HepG2 (cell line): ENCODE measurements around the gene FKBP5. TPM values are rescaled to one million over a fixed set of nuclear protein-coding genes. Genes with fewer than 3 reads are reported as not detected.

Experiments
- HOXA5 ChIP-seq: sonication (generic); formaldehyde crosslinking; IDR thresholded peaks from 2 replicates; pipeline ENCODE4 v1.4.0; 2020; ENCODE audit warnings: missing genetic modification reagents
- KLF16 ChIP-seq, 2 experiments: sonication (generic) in 1 of 2; formaldehyde crosslinking in 1 of 2; IDR thresholded peaks; 2 replicates each; pipeline versions ENCODE4 v1.6.1 to v1.8.0; 2016 to 2023; ENCODE audit warnings: missing genetic modification reagents in 2 of 2, missing compliant biosample characterization in 1 of 2
- MEIS2 ChIP-seq: sonication (generic); formaldehyde crosslinking; IDR thresholded peaks from 2 replicates; pipeline ENCODE4 v1.9.0; 2021; ENCODE audit warnings: mild to moderate bottlenecking, missing genetic modification reagents
- NFE2L1 ChIP-seq: sonication (generic); formaldehyde crosslinking; IDR thresholded peaks from 2 replicates; pipeline ENCODE4 v1.4.0; 2020; ENCODE audit warnings: missing genetic modification reagents, mild to moderate bottlenecking, borderline replicate concordance
- SMAD3 ChIP-seq: sonication (generic); formaldehyde crosslinking; IDR thresholded peaks from 2 replicates; pipeline ENCODE4 v1.4.0; 2020; ENCODE audit warnings: missing genetic modification reagents
- SMC3 ChIP-seq: IDR thresholded peaks from 2 replicates; pipeline ENCODE4 v1.6.1; 2011; ENCODE audit warnings: low read length, improper control_type of control experiment
- SP140L ChIP-seq: sonication (generic); formaldehyde crosslinking; IDR thresholded peaks from 2 replicates; pipeline ENCODE4 v1.4.0; 2020; ENCODE audit warnings: missing genetic modification reagents, borderline replicate concordance
- ZNF331 ChIP-seq: sonication (generic); formaldehyde crosslinking; IDR thresholded peaks from 2 replicates; pipeline ENCODE4 v1.4.0; 2020; ENCODE audit warnings: missing genetic modification reagents
- ZNF674 ChIP-seq: sonication (generic); formaldehyde crosslinking; IDR thresholded peaks from 2 replicates; pipeline ENCODE4 v1.5.0; 2020; ENCODE audit warnings: low read depth, mild to moderate bottlenecking, missing genetic modification reagents
- polyA plus RNA-seq, 8 experiments: library from polyadenylated mRNA; depleted of rRNA in 3 of 8; stranded (reverse) in 7 of 8; unstranded in 1 of 8; fragments of >200 nt; fragmentation: Illumina TruSeq in 4 of 8; extraction: Trizol in 4 of 8; gene quantifications; 2 replicates each; pipeline versions ENCODE4 v1.2.1 to v1.2.3, GENCODE V29; 2011 to 2016; ENCODE audit warnings: low read depth in 4 of 8, missing spikeins in 1 of 8, mixed read lengths in 1 of 8; ENCODE audit not compliant: insufficient read depth in 1 of 8
- total RNA-seq, 5 experiments: library from RNA; depleted of rRNA; stranded (reverse); fragments of >200 nt; fragmentation: Illumina TruSeq; extraction: Trizol; gene quantifications; 2 replicates each; pipeline ENCODE4 v1.2.3, GENCODE V29; 2016; ENCODE audit warnings: low read depth in 1 of 5
- TF ChIP-seq, protein P1 (sequence below): sonication (generic); formaldehyde crosslinking; IDR thresholded peaks from 2 replicates; pipeline ENCODE4 v1.4.0; 2020; ENCODE audit warnings: missing genetic modification reagents, borderline replicate concordance
- TF ChIP-seq, protein P2 (sequence below): IDR thresholded peaks from 2 replicates; pipeline ENCODE4 v1.6.1; 2016; ENCODE audit warnings: mild to moderate bottlenecking
- TF ChIP-seq, protein P3 (sequence below): sonication (generic); formaldehyde crosslinking; IDR thresholded peaks from 2 replicates; pipeline ENCODE4 v1.4.0; 2020; ENCODE audit warnings: missing genetic modification reagents, borderline replicate concordance
- TF ChIP-seq, protein P4 (sequence below), 2 experiments: sonication (generic) in 1 of 2; formaldehyde crosslinking in 1 of 2; IDR thresholded peaks; 2 replicates each; pipeline versions ENCODE4 v1.4.0 to v1.6.1; 2018 to 2020; ENCODE audit warnings: missing genetic modification reagents in 2 of 2, borderline replicate concordance in 1 of 2, low read depth in 1 of 2, mild to moderate bottlenecking in 1 of 2, missing biosample characterization in 1 of 2
- TF ChIP-seq, protein P5 (sequence below): sonication (generic); formaldehyde crosslinking; conservative IDR thresholded peaks from 2 replicates; pipeline ENCODE4 v1.4.0; 2020; ENCODE audit warnings: missing genetic modification reagents

The FKBP5 gene
- total and polyA plus RNA-seq, 2 of the 13 experiments (the other 11 are each of a cell fraction or from before 2014, with no cell fraction given) = 8.0 to 17.4 TPM

DNA sequence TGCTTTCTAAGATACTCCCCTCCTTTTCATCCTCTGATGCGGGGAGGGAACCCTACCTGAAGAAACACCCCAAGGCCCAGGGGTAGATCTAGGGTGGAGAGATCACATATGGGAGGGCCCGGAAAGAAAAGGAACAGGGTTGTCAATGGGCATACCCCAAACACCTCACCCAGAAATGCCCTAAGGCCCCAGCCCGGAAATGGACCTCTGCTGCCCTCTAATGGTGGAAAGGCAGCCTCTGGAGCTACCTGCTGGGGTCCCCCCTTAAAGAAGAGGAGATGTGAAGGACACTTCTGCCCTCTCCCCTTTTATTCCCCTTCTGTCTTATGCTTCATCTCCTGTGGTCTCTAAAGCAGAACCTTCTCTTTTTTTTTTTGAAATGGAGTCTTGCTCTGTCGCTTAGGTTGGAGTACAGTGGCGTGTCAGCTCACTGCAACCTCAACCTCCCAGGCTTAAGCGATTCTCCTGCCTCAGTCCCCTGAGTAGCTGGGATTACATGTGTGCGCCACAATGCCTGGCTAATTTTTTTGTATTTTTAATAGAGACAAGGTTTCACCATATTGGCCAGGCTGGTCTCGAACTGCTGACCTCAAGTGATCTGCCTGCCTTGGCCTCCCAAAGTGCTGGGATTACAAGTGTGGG is 47.7 kb upstream of the FKBP5 start (continued):
- TF ChIP-seq ZNF331 (CRISPR knock-in tag) (peak; percentile 6; the same call in 1 of the 2 replicates), HOXA5 (CRISPR knock-in tag) (0 out of 2 replicates have a peak, but pooled peaks have one; percentile 41), NFE2L1 (CRISPR knock-in tag) (no peak), SMC3 (peak; percentile 93), SMAD3 (CRISPR knock-in tag) (0 out of 2 replicates have a peak, but pooled peaks have one; percentile 36), KLF16 (CRISPR knock-in tag; IDR thresholded peaks at IDR 0.05) (peak in 1 of 2 experiments; percentile 57; a peak in 1 of 4 replicates), ZNF674 (CRISPR knock-in tag) (no peak), MEIS2 (no peak), SP140L (CRISPR knock-in tag) (peak; percentile 82; the same call in 1 of the 2 replicates)
- TF ChIP-seq, protein P1, sequence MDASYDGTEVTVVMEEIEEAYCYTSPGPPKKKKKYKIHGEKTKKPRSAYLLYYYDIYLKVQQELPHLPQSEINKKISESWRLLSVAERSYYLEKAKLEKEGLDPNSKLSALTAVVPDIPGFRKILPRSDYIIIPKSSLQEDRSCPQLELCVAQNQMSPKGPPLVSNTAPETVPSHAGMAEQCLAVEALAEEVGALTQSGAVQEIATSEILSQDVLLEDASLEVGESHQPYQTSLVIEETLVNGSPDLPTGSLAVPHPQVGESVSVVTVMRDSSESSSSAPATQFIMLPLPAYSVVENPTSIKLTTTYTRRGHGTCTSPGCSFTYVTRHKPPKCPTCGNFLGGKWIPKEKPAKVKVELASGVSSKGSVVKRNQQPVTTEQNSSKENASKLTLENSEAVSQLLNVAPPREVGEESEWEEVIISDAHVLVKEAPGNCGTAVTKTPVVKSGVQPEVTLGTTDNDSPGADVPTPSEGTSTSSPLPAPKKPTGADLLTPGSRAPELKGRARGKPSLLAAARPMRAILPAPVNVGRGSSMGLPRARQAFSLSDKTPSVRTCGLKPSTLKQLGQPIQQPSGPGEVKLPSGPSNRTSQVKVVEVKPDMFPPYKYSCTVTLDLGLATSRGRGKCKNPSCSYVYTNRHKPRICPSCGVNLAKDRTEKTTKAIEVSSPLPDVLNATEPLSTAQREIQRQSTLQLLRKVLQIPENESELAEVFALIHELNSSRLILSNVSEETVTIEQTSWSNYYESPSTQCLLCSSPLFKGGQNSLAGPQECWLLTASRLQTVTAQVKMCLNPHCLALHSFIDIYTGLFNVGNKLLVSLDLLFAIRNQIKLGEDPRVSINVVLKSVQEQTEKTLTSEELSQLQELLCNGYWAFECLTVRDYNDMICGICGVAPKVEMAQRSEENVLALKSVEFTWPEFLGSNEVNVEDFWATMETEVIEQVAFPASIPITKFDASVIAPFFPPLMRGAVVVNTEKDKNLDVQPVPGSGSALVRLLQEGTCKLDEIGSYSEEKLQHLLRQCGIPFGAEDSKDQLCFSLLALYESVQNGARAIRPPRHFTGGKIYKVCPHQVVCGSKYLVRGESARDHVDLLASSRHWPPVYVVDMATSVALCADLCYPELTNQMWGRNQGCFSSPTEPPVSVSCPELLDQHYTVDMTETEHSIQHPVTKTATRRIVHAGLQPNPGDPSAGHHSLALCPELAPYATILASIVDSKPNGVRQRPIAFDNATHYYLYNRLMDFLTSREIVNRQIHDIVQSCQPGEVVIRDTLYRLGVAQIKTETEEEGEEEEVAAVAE (CRISPR knock-in tag) = peak; percentile 70; the same call in 1 of the 2 replicates
- TF ChIP-seq, protein P2, sequence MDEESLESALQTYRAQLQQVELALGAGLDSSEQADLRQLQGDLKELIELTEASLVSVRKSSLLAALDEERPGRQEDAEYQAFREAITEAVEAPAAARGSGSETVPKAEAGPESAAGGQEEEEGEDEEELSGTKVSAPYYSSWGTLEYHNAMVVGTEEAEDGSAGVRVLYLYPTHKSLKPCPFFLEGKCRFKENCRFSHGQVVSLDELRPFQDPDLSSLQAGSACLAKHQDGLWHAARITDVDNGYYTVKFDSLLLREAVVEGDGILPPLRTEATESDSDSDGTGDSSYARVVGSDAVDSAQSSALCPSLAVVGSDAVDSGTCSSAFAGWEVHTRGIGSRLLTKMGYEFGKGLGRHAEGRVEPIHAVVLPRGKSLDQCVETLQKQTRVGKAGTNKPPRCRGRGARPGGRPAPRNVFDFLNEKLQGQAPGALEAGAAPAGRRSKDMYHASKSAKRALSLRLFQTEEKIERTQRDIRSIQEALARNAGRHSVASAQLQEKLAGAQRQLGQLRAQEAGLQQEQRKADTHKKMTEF = 0 out of 2 replicates have a peak, but pooled peaks have one; percentile 33
- TF ChIP-seq, protein P3, sequence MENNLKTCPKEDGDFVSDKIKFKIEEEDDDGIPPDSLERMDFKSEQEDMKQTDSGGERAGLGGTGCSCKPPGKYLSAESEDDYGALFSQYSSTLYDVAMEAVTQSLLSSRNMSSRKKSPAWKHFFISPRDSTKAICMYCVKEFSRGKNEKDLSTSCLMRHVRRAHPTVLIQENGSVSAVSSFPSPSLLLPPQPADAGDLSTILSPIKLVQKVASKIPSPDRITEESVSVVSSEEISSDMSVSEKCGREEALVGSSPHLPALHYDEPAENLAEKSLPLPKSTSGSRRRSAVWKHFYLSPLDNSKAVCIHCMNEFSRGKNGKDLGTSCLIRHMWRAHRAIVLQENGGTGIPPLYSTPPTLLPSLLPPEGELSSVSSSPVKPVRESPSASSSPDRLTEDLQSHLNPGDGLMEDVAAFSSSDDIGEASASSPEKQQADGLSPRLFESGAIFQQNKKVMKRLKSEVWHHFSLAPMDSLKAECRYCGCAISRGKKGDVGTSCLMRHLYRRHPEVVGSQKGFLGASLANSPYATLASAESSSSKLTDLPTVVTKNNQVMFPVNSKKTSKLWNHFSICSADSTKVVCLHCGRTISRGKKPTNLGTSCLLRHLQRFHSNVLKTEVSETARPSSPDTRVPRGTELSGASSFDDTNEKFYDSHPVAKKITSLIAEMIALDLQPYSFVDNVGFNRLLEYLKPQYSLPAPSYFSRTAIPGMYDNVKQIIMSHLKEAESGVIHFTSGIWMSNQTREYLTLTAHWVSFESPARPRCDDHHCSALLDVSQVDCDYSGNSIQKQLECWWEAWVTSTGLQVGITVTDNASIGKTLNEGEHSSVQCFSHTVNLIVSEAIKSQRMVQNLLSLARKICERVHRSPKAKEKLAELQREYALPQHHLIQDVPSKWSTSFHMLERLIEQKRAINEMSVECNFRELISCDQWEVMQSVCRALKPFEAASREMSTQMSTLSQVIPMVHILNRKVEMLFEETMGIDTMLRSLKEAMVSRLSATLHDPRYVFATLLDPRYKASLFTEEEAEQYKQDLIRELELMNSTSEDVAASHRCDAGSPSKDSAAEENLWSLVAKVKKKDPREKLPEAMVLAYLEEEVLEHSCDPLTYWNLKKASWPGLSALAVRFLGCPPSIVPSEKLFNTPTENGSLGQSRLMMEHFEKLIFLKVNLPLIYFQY (CRISPR knock-in tag) = no peak
- TF ChIP-seq, protein P4, sequence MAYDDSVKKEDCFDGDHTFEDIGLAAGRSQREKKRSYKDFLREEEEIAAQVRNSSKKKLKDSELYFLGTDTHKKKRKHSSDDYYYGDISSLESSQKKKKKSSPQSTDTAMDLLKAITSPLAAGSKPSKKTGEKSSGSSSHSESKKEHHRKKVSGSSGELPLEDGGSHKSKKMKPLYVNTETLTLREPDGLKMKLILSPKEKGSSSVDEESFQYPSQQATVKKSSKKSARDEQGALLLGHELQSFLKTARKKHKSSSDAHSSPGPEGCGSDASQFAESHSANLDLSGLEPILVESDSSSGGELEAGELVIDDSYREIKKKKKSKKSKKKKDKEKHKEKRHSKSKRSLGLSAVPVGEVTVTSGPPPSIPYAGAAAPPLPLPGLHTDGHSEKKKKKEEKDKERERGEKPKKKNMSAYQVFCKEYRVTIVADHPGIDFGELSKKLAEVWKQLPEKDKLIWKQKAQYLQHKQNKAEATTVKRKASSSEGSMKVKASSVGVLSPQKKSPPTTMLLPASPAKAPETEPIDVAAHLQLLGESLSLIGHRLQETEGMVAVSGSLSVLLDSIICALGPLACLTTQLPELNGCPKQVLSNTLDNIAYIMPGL (CRISPR knock-in tag; IDR thresholded peaks at IDR 0.05; ENCODE audit: borderline replicate concordance in 1 of 2, low read depth in 1 of 2) = peak; percentile 55 to 68; a peak in 1 of 4 replicates
- TF ChIP-seq, protein P5, sequence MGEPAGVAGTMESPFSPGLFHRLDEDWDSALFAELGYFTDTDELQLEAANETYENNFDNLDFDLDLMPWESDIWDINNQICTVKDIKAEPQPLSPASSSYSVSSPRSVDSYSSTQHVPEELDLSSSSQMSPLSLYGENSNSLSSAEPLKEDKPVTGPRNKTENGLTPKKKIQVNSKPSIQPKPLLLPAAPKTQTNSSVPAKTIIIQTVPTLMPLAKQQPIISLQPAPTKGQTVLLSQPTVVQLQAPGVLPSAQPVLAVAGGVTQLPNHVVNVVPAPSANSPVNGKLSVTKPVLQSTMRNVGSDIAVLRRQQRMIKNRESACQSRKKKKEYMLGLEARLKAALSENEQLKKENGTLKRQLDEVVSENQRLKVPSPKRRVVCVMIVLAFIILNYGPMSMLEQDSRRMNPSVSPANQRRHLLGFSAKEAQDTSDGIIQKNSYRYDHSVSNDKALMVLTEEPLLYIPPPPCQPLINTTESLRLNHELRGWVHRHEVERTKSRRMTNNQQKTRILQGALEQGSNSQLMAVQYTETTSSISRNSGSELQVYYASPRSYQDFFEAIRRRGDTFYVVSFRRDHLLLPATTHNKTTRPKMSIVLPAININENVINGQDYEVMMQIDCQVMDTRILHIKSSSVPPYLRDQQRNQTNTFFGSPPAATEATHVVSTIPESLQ (CRISPR knock-in tag) = peak; percentile 40; the same call in 1 of the 2 replicates
